HG02884 (cell line): ENCODE results near the gene SPDEF.

Experiments used
- ATAC-seq: cut with Tn5 transposase; IDR thresholded peaks from one replicate; pipeline ENCODE4 v1.9.1; 2021; ENCODE audit warnings: mild to moderate bottlenecking, moderate library complexity; ENCODE audit not compliant: unreplicated experiment

The SPDEF gene

DNA sequence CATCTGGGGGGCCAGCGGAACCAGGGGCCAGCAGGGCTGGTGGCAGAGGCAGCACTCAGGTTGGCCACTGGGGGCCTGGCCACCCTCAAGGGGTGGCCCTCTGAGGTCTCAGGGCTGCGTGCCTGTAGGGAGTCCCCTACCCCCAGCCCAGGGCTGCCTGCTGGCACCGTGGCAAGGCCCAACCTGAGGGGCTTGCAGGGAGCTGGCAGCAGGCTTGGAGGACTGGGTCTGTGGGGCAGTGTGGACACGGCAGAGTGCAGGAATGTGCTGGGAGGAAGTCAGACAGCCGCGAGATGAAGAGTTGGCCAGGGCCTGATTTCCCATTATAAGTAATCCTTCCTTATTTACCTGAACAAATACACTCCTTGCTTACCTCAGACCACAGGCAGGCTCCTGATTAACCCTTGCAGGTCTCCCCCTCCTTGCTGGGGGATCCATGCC lies at the start of gene SPDEF:
Gene SPDEF, minus strand, starts transcription at position 299 of the 441 bp plus-strand sequence. CDS start 11,874 bp downstream, outside the sequence.
- ATAC-seq = no peak

GRCh38 chr6:34603707-34604106 lies 47.6 kb upstream of the SPDEF start:
- ATAC-seq = no peak

DNA sequence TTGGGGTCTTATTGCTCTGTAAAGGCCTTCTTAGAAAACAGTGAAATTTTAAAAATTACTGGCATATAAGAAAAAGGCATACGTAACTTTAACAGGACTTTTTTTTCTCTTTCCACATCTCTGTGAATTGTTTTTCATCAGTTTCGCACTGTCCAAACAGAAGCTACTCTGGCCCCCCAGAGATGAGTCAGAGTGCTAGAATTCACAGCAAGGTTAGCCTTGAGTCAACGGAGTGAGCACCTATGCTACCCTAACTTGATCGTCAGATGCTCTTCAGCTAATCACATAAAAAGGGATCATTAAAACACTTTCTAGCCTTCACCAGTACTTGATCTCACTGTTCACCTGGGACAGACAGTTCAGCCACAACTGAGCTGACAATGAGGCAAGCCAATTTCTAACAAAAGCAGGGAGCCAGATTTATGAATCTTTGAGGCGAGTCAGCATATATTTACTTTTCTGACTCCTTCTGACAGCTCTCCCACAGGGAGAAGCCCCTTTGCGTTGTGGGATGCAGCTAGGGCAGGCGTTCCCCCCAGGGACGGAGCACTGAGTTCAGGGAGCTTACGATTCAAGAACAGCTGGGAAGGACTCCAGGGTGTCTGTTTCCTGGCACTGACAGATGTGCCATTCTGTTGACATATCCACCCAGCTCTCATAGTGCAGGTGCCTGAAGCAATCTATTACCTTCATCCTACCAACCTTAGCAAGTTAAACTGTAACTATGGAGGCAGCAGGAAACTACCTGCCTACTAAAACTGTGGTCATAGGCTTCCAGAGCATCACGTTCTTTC lies 46.4 kb upstream of the SPDEF start:
- ATAC-seq = no peak

DNA sequence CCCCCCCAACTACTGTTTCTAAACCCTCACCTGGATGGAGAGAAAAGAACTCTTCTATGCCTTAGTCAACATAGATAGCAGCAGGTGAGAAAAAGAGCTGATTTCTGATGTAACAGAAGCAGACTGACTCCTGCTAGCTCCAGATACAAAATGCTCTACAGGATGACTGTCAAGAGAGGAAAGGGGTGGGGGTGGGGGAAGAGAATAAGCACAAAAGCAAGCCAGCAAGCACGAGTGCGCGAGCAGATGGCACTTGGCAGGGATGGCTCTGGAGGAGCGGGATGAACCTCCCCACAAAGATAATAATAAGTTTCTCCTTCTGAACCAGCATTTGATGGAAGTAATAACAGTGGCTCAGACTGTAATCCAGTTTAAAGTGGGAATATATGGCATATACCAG lies 45.6 kb upstream of the SPDEF start:
- ATAC-seq = no peak

- no peak for ATAC-seq
Observed at GRCh38 chr6:34600796-34601195, 44.7 kb upstream of the SPDEF start.

- ATAC-seq = no peak
Observed at GRCh38 chr6:34600101-34600500, 44.0 kb upstream of the SPDEF start.

DNA sequence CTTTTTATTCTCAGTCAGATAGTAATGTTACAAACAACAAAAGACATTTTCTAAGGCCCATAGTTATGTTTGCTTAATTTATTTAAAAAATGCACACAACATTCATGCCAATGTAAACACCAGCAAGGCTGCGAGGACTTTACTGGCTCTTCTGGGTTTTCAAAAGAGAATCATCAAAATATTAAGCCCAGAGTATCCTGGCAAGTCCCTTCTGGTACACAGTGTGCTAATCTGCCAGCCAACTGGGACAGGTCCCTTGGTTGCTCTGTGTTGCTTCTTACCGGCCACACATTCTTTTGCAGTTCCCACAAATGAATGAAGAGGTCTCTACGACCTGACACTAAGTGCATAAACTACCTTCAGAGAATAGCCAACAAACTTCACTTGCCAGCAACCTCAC lies 42.6 kb upstream of the SPDEF start:
- ATAC-seq = no peak

DNA sequence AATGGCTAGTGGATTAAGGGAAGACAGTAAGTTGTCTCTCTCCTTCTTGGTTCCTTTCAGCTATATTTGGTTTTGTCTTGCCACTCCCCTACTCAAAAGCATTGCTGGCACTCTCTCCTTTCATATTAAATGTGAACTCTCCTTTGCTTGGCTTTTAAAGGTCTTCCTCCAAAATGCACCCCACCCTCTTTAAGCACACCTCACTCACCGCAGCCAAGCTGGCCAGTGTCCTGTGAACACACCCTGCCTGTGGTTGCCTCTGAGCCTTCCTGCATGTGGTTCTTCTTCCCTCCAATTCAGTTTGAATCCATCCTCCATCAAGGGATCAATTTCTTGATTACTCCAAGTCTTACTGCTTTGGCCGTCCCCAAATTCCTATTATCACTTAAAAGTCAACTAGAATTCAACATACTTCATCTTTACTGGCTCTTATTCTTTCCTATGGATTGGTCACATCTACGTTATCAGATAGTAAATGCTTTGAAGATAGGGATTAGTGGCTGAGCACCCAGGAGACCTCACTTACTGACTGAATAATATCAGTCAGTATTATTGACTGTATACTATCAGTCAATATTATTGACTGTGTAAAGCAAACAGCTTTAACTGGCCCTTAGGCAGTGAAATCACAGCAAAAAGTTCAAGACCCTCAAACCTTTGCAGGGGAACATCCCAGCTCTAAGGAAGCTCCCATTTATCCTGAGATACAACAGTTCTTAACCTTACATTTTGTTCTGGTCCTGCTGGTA lies 41.6 kb upstream of the SPDEF start:
- no peak for ATAC-seq

DNA sequence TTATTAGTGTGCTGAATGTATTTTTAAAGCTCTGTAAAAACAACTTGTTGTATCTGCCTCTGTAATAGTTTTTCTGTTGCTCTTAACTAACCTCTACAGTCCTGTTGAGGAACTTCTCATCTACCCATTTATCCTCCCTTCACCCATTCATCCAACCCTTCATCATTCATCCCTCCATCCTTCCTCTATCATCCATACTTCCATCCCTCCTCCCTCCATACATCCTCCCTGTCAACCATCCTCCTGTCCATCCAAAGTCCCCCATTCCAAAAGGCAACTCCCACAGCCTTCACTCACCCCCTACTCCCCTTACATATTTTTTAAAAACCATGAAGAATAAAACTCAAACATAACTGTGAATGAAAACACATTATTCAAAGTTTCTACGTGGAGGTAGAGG lies 40.7 kb upstream of the SPDEF start:
- no peak for ATAC-seq

DNA sequence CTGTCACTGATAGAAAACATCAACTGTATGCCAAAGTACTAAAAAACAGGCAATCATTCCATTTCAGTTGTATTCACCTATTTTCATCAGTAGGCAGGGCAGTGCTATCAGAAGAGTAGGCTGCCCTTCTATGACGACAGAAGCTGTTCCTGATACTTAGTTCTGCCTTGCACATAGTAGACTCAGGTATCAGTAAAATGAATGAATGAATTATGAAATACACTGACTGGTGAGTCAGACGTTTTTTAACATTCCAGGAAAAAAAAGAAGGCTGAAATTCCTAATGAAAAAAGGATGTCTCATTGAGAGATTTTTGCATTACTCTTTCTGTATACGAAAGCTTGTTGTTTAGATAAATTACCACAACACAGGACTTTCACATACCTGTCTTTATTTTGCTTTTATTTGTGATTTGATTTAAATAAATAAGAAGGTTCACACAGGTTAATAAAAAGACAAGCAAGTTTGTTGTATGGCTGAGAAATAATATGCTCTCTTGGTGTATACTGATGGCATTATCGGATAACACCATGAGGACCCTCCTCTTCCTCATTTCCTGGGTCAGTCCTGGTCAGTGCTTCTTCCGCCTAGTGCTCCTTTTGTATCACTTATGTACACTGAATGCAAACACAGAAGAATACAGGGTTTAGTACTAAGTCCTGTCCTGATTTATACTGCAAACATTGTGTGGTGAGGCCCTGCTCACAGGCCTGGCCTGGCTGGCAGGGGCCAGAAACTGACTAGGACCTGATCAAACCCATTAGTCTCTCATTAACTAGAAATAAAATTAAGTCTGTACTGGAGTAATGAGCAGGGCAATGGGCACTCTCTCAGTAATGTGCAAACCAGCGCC lies 39.4 kb upstream of the SPDEF start:
- ATAC-seq = no peak

- ATAC-seq = no peak
Observed at GRCh38 chr6:34593701-34594100, 37.6 kb upstream of the SPDEF start.

GRCh38 chr6:34592208-34592952 lies 36.3 kb upstream of the SPDEF start:
- ATAC-seq = no peak

- ATAC-seq = no peak
Observed at GRCh38 chr6:34589691-34590090, 33.6 kb upstream of the SPDEF start.

DNA sequence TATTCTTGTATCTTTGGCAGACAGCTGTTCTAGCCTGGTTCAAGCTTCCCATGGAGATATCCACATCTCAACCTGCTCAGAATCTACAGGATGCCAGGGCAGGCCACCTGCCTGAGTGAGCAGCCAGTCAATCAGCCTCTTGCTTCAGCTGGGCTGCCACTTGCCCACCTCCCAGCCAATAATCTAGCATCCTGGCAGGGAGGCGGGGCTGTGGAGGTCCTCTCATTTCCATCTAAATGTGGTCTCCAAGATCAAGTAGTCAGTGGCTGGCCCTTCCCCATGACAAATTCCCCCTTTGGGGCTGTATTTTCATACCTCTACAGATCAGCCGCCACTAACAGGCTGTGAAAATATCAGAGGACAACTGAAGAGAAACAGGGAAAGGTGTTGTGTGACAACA lies 33.0 kb upstream of the SPDEF start:
- no peak for ATAC-seq

DNA sequence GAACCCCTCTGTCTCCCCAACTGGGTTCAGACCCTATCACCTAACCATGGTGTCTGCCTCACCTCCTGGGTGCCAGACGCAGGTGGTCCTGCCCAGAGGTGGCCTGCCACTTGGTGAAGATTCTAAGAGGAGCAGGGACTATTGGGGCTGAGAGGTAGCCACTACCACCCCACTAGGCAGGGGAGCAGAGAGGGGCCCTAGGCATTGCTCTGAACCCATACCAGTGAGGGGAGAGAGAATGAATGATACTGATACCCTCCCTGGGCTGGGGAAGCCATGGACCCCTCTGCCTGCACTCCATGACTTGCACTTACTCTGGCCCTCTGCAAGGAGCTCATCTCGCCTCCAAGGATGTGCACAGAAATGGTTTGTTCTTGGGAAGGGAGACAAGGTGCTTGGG lies 31.7 kb upstream of the SPDEF start:
- ATAC-seq = no peak

GRCh38 chr6:34587325-34587724 lies 31.2 kb upstream of the SPDEF start:
- ATAC-seq = no peak

- no peak for ATAC-seq
Observed at GRCh38 chr6:34586327-34587040, 30.4 kb upstream of the SPDEF start.

GRCh38 chr6:34585512-34586061 lies 29.5 kb upstream of the SPDEF start:
- no peak for ATAC-seq

GRCh38 chr6:34585108-34585507 lies 29.0 kb upstream of the SPDEF start:
- no peak for ATAC-seq

GRCh38 chr6:34584694-34585093 lies 28.6 kb upstream of the SPDEF start:
- no peak for ATAC-seq
